ENCODE results near the gene DMAC1. TPM values are rescaled to one million over a fixed set of nuclear protein-coding genes. Genes with fewer than 3 reads are reported as not detected.

Gene DMAC1
- total RNA-seq, 1 donor from 2014 or later: 24.0 TPM

- H3K9ac ChIP-seq (ENCODE audit: low read depth in 1 of 3, low read length in 3 of 3): no peak overlapping the region
- no peaks in the 10 kb centered on the region for H3K4me1 ChIP-seq (ENCODE audit: control insufficient read depth in 3 of 3, insufficient read depth in 3 of 3, low read length in 3 of 3)
- H3K27me3 ChIP-seq (ENCODE audit: control insufficient read depth in 3 of 3, insufficient read depth in 3 of 3, low read length in 3 of 3): no peaks in the 10 kb centered on the region
- no peaks in the 10 kb centered on the region for H3K9me3 ChIP-seq (ENCODE audit: control insufficient read depth in 3 of 3, low read length in 3 of 3)
- H3K27ac ChIP-seq (ENCODE audit: low read depth, low read length): no peak overlapping the region
- H3K4me3 ChIP-seq (ENCODE audit: low read length in 3 of 3): no peak overlapping the region
- H3K36me3 ChIP-seq (ENCODE audit: control insufficient read depth in 3 of 3, insufficient read depth in 3 of 3, low read length in 3 of 3): peaks cover 11 to 49% (median 24%) of the 10 kb centered on the region in 3 donors
Measured at GRCh38 chr9:7788772-7789171, 10.8 kb downstream of the DMAC1 start.

DNA sequence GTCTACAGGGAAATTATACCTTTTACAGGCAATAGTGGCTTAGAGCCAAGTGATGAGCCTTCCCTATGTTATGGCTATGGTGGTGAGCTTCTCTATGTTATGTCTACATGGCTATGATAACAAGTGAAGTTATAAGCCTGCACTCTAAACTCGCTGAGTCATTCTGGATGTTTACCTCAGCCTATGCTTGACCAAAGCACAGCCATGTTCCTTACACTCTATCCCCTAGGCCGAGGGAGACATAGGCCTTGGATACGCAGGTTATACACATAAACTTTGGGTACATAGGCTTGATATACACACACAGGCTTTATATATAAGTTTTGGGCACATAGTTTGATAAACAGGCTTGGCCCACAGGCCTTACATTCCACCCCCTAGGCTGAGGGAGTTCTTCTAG, 13.8 kb downstream of the DMAC1 start:
- Histone ChIP-seq H3K27me3 (ENCODE audit: control insufficient read depth in 3 of 3, insufficient read depth in 3 of 3, low read length in 3 of 3) (no peaks in the 10 kb centered on the region), H3K9me3 (ENCODE audit: control insufficient read depth in 3 of 3, low read length in 3 of 3) (no peaks in the 10 kb centered on the region), H3K4me3 (ENCODE audit: low read length in 3 of 3) (no peak overlapping the region), H3K36me3 (ENCODE audit: control insufficient read depth in 3 of 3, insufficient read depth in 3 of 3, low read length in 3 of 3) (peaks cover 13 to 31% (median 16%) of the 10 kb centered on the region in 3 donors), H3K9ac (ENCODE audit: low read depth in 1 of 3, low read length in 3 of 3) (no peak overlapping the region), H3K4me1 (ENCODE audit: control insufficient read depth in 3 of 3, insufficient read depth in 3 of 3, low read length in 3 of 3) (no peaks in the 10 kb centered on the region), H3K27ac (ENCODE audit: low read depth, low read length) (no peak overlapping the region)

DNA sequence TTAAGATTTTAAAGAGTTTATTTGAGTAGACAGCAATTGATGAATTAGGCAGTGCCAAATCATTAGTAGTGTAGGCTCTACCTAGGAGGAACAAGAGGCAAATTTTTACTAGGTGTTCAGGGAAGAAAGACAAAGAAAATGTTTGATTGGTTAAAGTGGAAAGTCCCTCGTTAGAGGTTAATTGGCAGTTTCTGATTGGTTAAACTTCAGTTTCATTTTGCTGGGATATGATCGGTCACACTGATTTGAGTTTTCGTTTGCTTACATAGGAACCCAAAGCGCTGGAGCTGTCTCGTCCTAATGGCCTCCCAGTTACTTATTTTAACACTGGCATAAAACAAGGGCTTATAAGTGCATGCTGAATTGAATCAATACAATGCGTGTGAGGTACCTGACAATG, 15.1 kb downstream of the DMAC1 start:
- Histone ChIP-seq H3K9me3 (ENCODE audit: control insufficient read depth in 3 of 3, low read length in 3 of 3) (no peaks in the 10 kb centered on the region), H3K27me3 (ENCODE audit: control insufficient read depth in 3 of 3, insufficient read depth in 3 of 3, low read length in 3 of 3) (no peaks in the 10 kb centered on the region), H3K27ac (ENCODE audit: low read depth, low read length) (no peak overlapping the region), H3K4me1 (ENCODE audit: control insufficient read depth in 3 of 3, insufficient read depth in 3 of 3, low read length in 3 of 3) (no peaks in the 10 kb centered on the region), H3K4me3 (ENCODE audit: low read length in 3 of 3) (no peak overlapping the region), H3K9ac (ENCODE audit: low read depth in 1 of 3, low read length in 3 of 3) (no peak overlapping the region), H3K36me3 (ENCODE audit: control insufficient read depth in 3 of 3, insufficient read depth in 3 of 3, low read length in 3 of 3) (peaks cover 9 to 28% (median 16%) of the 10 kb centered on the region in 3 donors)

- Histone ChIP-seq H3K4me1 (ENCODE audit: control insufficient read depth in 3 of 3, insufficient read depth in 3 of 3, low read length in 3 of 3) (no peaks in the 10 kb centered on the region), H3K9me3 (ENCODE audit: control insufficient read depth in 3 of 3, low read length in 3 of 3) (no peaks in the 10 kb centered on the region), H3K27me3 (ENCODE audit: control insufficient read depth in 3 of 3, insufficient read depth in 3 of 3, low read length in 3 of 3) (no peaks in the 10 kb centered on the region), H3K4me3 (ENCODE audit: low read length in 3 of 3) (no peak overlapping the region), H3K9ac (ENCODE audit: low read depth in 1 of 3, low read length in 3 of 3) (no peak overlapping the region), H3K27ac (ENCODE audit: low read depth, low read length) (no peak overlapping the region), H3K36me3 (ENCODE audit: control insufficient read depth in 3 of 3, insufficient read depth in 3 of 3, low read length in 3 of 3) (peaks cover 9 to 24% (median 16%) of the 10 kb centered on the region in 3 donors)
Measured at GRCh38 chr9:7783635-7784063, 15.9 kb downstream of the DMAC1 start.

DNA sequence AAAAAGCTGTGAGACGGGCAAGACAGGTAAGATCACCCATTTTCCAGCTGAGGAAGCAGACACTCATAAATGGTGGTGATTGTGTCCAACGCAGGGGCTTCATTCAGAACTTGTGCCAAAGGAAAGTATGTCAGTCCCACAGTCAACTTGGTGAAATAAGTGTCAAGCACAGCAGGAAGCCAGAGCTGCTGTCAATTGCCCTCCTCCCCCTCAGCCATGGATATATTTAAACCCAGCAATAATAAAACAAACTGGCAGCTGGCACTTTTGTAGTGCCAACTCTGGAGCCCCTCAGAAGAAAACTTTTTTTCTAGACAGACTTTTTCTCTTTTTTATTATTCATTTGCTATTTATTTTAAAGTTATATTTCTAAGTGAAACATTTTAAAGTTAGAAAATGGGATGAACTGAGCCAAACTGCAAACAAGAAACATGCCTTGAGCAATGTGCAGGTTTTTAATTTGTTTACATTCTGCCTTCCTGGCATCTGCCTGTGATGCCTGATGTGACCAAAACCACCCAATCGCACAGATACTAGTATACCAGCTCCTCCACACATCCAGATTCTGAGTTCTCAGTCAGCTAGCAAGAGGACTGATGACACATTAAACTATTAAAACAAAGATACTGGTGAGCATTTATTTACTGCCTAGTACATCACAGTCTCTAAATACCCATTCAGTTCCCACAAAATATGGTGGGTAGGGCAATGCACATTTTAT, 17.0 kb downstream of the DMAC1 start:
- Histone ChIP-seq H3K4me1 (ENCODE audit: control insufficient read depth in 3 of 3, insufficient read depth in 3 of 3, low read length in 3 of 3) (no peaks in the 10 kb centered on the region), H3K27me3 (ENCODE audit: control insufficient read depth in 3 of 3, insufficient read depth in 3 of 3, low read length in 3 of 3) (no peaks in the 10 kb centered on the region), H3K36me3 (ENCODE audit: control insufficient read depth in 3 of 3, insufficient read depth in 3 of 3, low read length in 3 of 3) (peaks cover 9 to 23% (median 16%) of the 10 kb centered on the region in 3 donors), H3K9ac (ENCODE audit: low read depth in 1 of 3, low read length in 3 of 3) (no peak overlapping the region), H3K4me3 (ENCODE audit: low read length in 3 of 3) (no peak overlapping the region), H3K9me3 (ENCODE audit: control insufficient read depth in 3 of 3, low read length in 3 of 3) (no peaks in the 10 kb centered on the region), H3K27ac (ENCODE audit: low read depth, low read length) (no peak overlapping the region)

GRCh38 chr9:7780261-7780988, 19.2 kb downstream of the DMAC1 start:
- Histone ChIP-seq H3K9me3 (ENCODE audit: control insufficient read depth in 3 of 3, low read length in 3 of 3) (no peaks in the 10 kb centered on the region), H3K9ac (ENCODE audit: low read depth in 1 of 3, low read length in 3 of 3) (no peak overlapping the region), H3K36me3 (ENCODE audit: control insufficient read depth in 3 of 3, insufficient read depth in 3 of 3, low read length in 3 of 3) (peaks cover 0 to 2% (median 2%) of the 10 kb centered on the region in 3 donors), H3K27me3 (ENCODE audit: control insufficient read depth in 3 of 3, insufficient read depth in 3 of 3, low read length in 3 of 3) (no peaks in the 10 kb centered on the region), H3K4me1 (ENCODE audit: control insufficient read depth in 3 of 3, insufficient read depth in 3 of 3, low read length in 3 of 3) (no peaks in the 10 kb centered on the region), H3K27ac (ENCODE audit: low read depth, low read length) (no peak overlapping the region), H3K4me3 (ENCODE audit: low read length in 3 of 3) (no peak overlapping the region)

GRCh38 chr9:7778851-7779600, 20.6 kb downstream of the DMAC1 start:
- no peaks in the 10 kb centered on the region for H3K27me3 ChIP-seq (ENCODE audit: control insufficient read depth in 3 of 3, insufficient read depth in 3 of 3, low read length in 3 of 3)
- H3K9ac ChIP-seq (ENCODE audit: low read depth in 1 of 3, low read length in 3 of 3): no peak overlapping the region
- H3K4me1 ChIP-seq (ENCODE audit: control insufficient read depth in 3 of 3, insufficient read depth in 3 of 3, low read length in 3 of 3): no peaks in the 10 kb centered on the region
- no peak overlapping the region for H3K27ac ChIP-seq (ENCODE audit: low read depth, low read length)
- peaks cover 0 to 2% (median 0%) of the 10 kb centered on the region in 3 donors for H3K36me3 ChIP-seq (ENCODE audit: control insufficient read depth in 3 of 3, insufficient read depth in 3 of 3, low read length in 3 of 3)
- H3K9me3 ChIP-seq (ENCODE audit: control insufficient read depth in 3 of 3, low read length in 3 of 3): no peaks in the 10 kb centered on the region
- no peak overlapping the region for H3K4me3 ChIP-seq (ENCODE audit: low read length in 3 of 3)

DNA sequence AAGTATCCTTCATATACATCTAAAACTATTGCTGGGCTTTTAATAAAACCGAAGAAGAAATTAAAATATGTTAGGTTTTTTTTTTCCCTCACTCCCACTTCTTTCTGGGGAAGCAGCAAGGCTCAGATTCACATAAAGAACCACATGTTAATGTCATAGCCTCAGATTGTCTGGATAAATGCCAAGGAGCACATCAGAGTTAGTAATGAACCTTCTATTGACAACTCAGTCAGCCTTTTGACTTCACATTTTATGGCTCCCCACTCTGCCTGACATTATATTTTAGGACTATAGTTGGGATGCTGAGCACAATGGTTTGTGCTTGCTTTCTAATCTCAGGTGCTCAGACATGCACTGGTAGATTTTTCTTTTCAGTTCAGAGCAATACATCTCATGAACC, 21.8 kb downstream of the DMAC1 start:
- no peaks in the 10 kb centered on the region for H3K36me3 ChIP-seq (ENCODE audit: control insufficient read depth in 3 of 3, insufficient read depth in 3 of 3, low read length in 3 of 3)
- no peaks in the 10 kb centered on the region for H3K9me3 ChIP-seq (ENCODE audit: control insufficient read depth in 3 of 3, low read length in 3 of 3)
- no peak overlapping the region for H3K27ac ChIP-seq (ENCODE audit: low read depth, low read length)
- no peak overlapping the region for H3K9ac ChIP-seq (ENCODE audit: low read depth in 1 of 3, low read length in 3 of 3)
- H3K4me3 ChIP-seq (ENCODE audit: low read length in 3 of 3): no peak overlapping the region
- H3K4me1 ChIP-seq (ENCODE audit: control insufficient read depth in 3 of 3, insufficient read depth in 3 of 3, low read length in 3 of 3): no peaks in the 10 kb centered on the region
- no peaks in the 10 kb centered on the region for H3K27me3 ChIP-seq (ENCODE audit: control insufficient read depth in 3 of 3, insufficient read depth in 3 of 3, low read length in 3 of 3)

DNA sequence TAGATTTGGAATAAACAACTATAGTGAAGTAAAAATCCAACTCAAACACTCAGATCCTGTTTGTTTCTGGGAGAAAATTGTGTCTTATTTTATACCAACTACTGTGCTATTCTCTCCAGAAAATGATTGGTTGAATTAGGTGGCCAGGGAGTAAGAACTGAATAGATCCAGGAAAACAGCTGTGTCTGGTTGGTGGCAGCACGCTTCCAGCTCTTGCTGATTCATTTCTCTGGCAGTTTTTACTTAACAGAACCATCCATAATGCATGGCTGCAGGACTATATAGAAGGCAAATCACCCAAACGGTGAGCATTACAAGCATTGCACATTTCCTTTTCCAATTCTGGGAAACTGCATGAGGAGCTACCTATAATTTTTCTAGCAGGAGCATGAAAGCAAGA, 29.5 kb downstream of the DMAC1 start:
- Histone ChIP-seq H3K9ac (ENCODE audit: low read depth in 1 of 3, low read length in 3 of 3) (no peak overlapping the region), H3K27me3 (ENCODE audit: control insufficient read depth in 3 of 3, insufficient read depth in 3 of 3, low read length in 3 of 3) (no peaks in the 10 kb centered on the region), H3K36me3 (ENCODE audit: control insufficient read depth in 3 of 3, insufficient read depth in 3 of 3, low read length in 3 of 3) (no peaks in the 10 kb centered on the region), H3K4me1 (ENCODE audit: control insufficient read depth in 3 of 3, insufficient read depth in 3 of 3, low read length in 3 of 3) (no peaks in the 10 kb centered on the region), H3K27ac (ENCODE audit: low read depth, low read length) (no peak overlapping the region), H3K9me3 (ENCODE audit: control insufficient read depth in 3 of 3, low read length in 3 of 3) (peaks cover 0 to 4% (median 2%) of the 10 kb centered on the region in 3 donors), H3K4me3 (ENCODE audit: low read length in 3 of 3) (no peak overlapping the region)

GRCh38 chr9:7762600-7762999, 37.0 kb downstream of the DMAC1 start:
- no peaks in the 10 kb centered on the region for H3K4me1 ChIP-seq (ENCODE audit: control insufficient read depth in 3 of 3, insufficient read depth in 3 of 3, low read length in 3 of 3)
- no peaks in the 10 kb centered on the region for H3K36me3 ChIP-seq (ENCODE audit: control insufficient read depth in 3 of 3, insufficient read depth in 3 of 3, low read length in 3 of 3)
- no peak overlapping the region for H3K27ac ChIP-seq (ENCODE audit: low read depth, low read length)
- no peak overlapping the region for H3K9ac ChIP-seq (ENCODE audit: low read depth in 1 of 3, low read length in 3 of 3)
- H3K9me3 ChIP-seq (ENCODE audit: control insufficient read depth in 3 of 3, low read length in 3 of 3): peaks cover 0 to 4% (median 3%) of the 10 kb centered on the region in 3 donors
- H3K27me3 ChIP-seq (ENCODE audit: control insufficient read depth in 3 of 3, insufficient read depth in 3 of 3, low read length in 3 of 3): no peaks in the 10 kb centered on the region
- H3K4me3 ChIP-seq (ENCODE audit: low read length in 3 of 3): no peak overlapping the region

All from skeletal muscle tissue (tissue), 4 donors.